Right renal cortex interstitium (tissue), 3 donors: ENCODE data around the gene ZC2HC1B. TPM values are rescaled to one million over a fixed set of nuclear protein-coding genes. Genes with fewer than 3 reads are reported as not detected.

ENCODE experiments used
- DNase-seq, 3 donors: peaks; one replicate each; pipeline ENCODE4 v3.0.0-alpha.2; 2013; ENCODE audit warnings: low read depth in 3 of 3, low spot score in 2 of 3
- polyA plus RNA-seq, 3 donors: library from polyadenylated mRNA; unstranded; fragments of 120-200 nt; gene quantifications; one replicate each; pipeline ENCODE4 v1.2.1, GENCODE V29; 2013; ENCODE audit not compliant: insufficient read length in 3 of 3

The ZC2HC1B gene
- polyA plus RNA-seq, 3 donors: not detected

- no peak for DNase-seq
Measured at GRCh38 chr6:143928853-143929252, 64.6 kb downstream of the ZC2HC1B start.

- no peak for DNase-seq
Measured at GRCh38 chr6:143929975-143930374, 65.7 kb downstream of the ZC2HC1B start.

- no peak for DNase-seq
Measured at GRCh38 chr6:143934331-143934730, 70.1 kb downstream of the ZC2HC1B start.

GRCh38 chr6:143934867-143935266, 70.6 kb downstream of the ZC2HC1B start:
- DNase-seq: no peak

GRCh38 chr6:143936347-143936746, 72.1 kb downstream of the ZC2HC1B start:
- no peak for DNase-seq

GRCh38 chr6:143936778-143937667, 72.7 kb downstream of the ZC2HC1B start:
- no peak for DNase-seq

GRCh38 chr6:143937668-143937970, 73.3 kb downstream of the ZC2HC1B start:
- DNase-seq: no peak

- DNase-seq: no peak
Measured at GRCh38 chr6:143939364-143939763, 75.1 kb downstream of the ZC2HC1B start.

GRCh38 chr6:143940011-143940597, 75.8 kb downstream of the ZC2HC1B start:
- no peak for DNase-seq

GRCh38 chr6:143941852-143942627, 77.8 kb downstream of the ZC2HC1B start:
- DNase-seq: no peak

GRCh38 chr6:143948208-143948607, 83.9 kb downstream of the ZC2HC1B start:
- DNase-seq: no peak

GRCh38 chr6:143949535-143949934, 85.3 kb downstream of the ZC2HC1B start:
- DNase-seq: no peak

GRCh38 chr6:143949962-143950361, 85.7 kb downstream of the ZC2HC1B start:
- no peak for DNase-seq

GRCh38 chr6:143950875-143951274, 86.6 kb downstream of the ZC2HC1B start:
- DNase-seq: no peak

- no peak for DNase-seq
Measured at GRCh38 chr6:143952060-143952778, 87.9 kb downstream of the ZC2HC1B start.

- DNase-seq: no peak
Measured at GRCh38 chr6:143952947-143953701, 88.8 kb downstream of the ZC2HC1B start.

- no peak for DNase-seq
Measured at GRCh38 chr6:143953922-143954321, 89.6 kb downstream of the ZC2HC1B start.

GRCh38 chr6:143955971-143956370, 91.7 kb downstream of the ZC2HC1B start:
- DNase-seq: no peak

GRCh38 chr6:143957679-143958274, 93.5 kb downstream of the ZC2HC1B start:
- no peak for DNase-seq
